HEK293 (cell line): ENCODE data around the gene TTC24.

ENCODE experiments used
- BCL11A ChIP-seq: fragments of 450-650 bp; formaldehyde crosslinking; IDR thresholded peaks from 2 replicates; pipeline ENCODE4 v1.5.1; 2016; ENCODE audit warnings: low read depth, missing biosample characterization, missing genetic modification characterization
- GLI4 ChIP-seq: fragments of 450-650 bp; formaldehyde crosslinking; IDR thresholded peaks from 2 replicates; pipeline ENCODE4 v1.5.1; 2016; ENCODE audit warnings: missing biosample characterization, missing genetic modification characterization
- INSM2 ChIP-seq: fragments of 450-650 bp; formaldehyde crosslinking; IDR thresholded peaks from 2 replicates; pipeline ENCODE4 v1.5.1; 2016; ENCODE audit warnings: missing biosample characterization, missing genetic modification characterization
- OSR2 ChIP-seq: fragments of 450-650 bp; formaldehyde crosslinking; IDR thresholded peaks from 2 replicates; pipeline ENCODE4 v1.5.1; 2016; ENCODE audit warnings: missing biosample characterization, missing genetic modification characterization
- SP3 ChIP-seq: fragments of 450-650 bp; formaldehyde crosslinking; IDR thresholded peaks from 2 replicates; pipeline ENCODE4 v1.5.1; 2016; ENCODE audit warnings: missing biosample characterization, missing genetic modification characterization
- ZBTB49 ChIP-seq: fragments of 450-650 bp; formaldehyde crosslinking; IDR thresholded peaks from 2 replicates; pipeline ENCODE4 v1.5.1; 2016; ENCODE audit warnings: missing biosample characterization, missing genetic modification characterization, low read depth
- ZNF157 ChIP-seq: fragments of 450-650 bp; formaldehyde crosslinking; IDR thresholded peaks from 2 replicates; pipeline ENCODE4 v1.5.1; 2016; ENCODE audit warnings: missing biosample characterization, missing genetic modification characterization
- ZNF223 ChIP-seq: fragments of 450-650 bp; formaldehyde crosslinking; IDR thresholded peaks from 2 replicates; pipeline ENCODE4 v1.5.1; 2016; ENCODE audit warnings: missing biosample characterization, missing genetic modification characterization
- ZNF280C ChIP-seq: fragments of 450-650 bp; formaldehyde crosslinking; IDR thresholded peaks from 2 replicates; pipeline ENCODE4 v1.5.1; 2016; ENCODE audit warnings: missing biosample characterization, missing genetic modification characterization
- ZNF292 ChIP-seq: fragments of 450-650 bp; formaldehyde crosslinking; IDR thresholded peaks from 2 replicates; pipeline ENCODE4 v1.5.1; 2016; ENCODE audit warnings: low read depth, missing biosample characterization, missing genetic modification characterization, borderline replicate concordance
- ZNF362 ChIP-seq: fragments of 450-650 bp; formaldehyde crosslinking; IDR thresholded peaks from 2 replicates; pipeline ENCODE4 v1.5.1; 2016; ENCODE audit warnings: missing biosample characterization, missing genetic modification characterization
- ZNF394 ChIP-seq: fragments of 450-650 bp; formaldehyde crosslinking; IDR thresholded peaks from 2 replicates; pipeline ENCODE4 v1.5.1; 2016; ENCODE audit warnings: missing biosample characterization, missing genetic modification characterization, mild to moderate bottlenecking, moderate library complexity, borderline replicate concordance
- ZNF501 ChIP-seq: fragments of 450-650 bp; formaldehyde crosslinking; IDR thresholded peaks from 2 replicates; pipeline ENCODE4 v1.5.1; 2016; ENCODE audit warnings: missing biosample characterization, missing genetic modification characterization
- ZNF558 ChIP-seq: fragments of 450-650 bp; formaldehyde crosslinking; IDR thresholded peaks from 2 replicates; pipeline ENCODE4 v1.5.1; 2016; ENCODE audit warnings: missing biosample characterization, missing genetic modification characterization
- ZNF560 ChIP-seq: fragments of 450-650 bp; formaldehyde crosslinking; IDR thresholded peaks from 2 replicates; pipeline ENCODE4 v1.5.1; 2017; ENCODE audit warnings: missing biosample characterization, missing genetic modification characterization, borderline replicate concordance
- ZNF596 ChIP-seq: fragments of 450-650 bp; IDR thresholded peaks from 2 replicates; pipeline ENCODE4 v1.5.0; 2018; ENCODE audit warnings: missing biosample characterization, mild to moderate bottlenecking, missing genetic modification characterization, moderate library complexity
- ZNF623 ChIP-seq: fragments of 450-650 bp; formaldehyde crosslinking; IDR thresholded peaks from 2 replicates; pipeline ENCODE4 v1.5.1; 2016; ENCODE audit warnings: missing biosample characterization, missing genetic modification characterization
- ZNF629 ChIP-seq: fragments of 450-650 bp; formaldehyde crosslinking; IDR thresholded peaks from 2 replicates; pipeline ENCODE4 v1.5.1; 2017; ENCODE audit warnings: missing biosample characterization, missing genetic modification characterization
- ZNF692 ChIP-seq: fragments of 450-650 bp; formaldehyde crosslinking; IDR thresholded peaks from 2 replicates; pipeline ENCODE4 v1.5.1; 2016; ENCODE audit warnings: missing biosample characterization, missing genetic modification characterization
- ZNF768 ChIP-seq: fragments of 450-650 bp; formaldehyde crosslinking; IDR thresholded peaks from 2 replicates; pipeline ENCODE4 v1.5.1; 2018; ENCODE audit warnings: missing biosample characterization, mild to moderate bottlenecking, missing genetic modification characterization
- ZNF777 ChIP-seq: fragments of 450-650 bp; formaldehyde crosslinking; IDR thresholded peaks from 2 replicates; pipeline ENCODE4 v1.5.1; 2017; ENCODE audit warnings: missing biosample characterization, missing genetic modification characterization, borderline replicate concordance
- ZNF791 ChIP-seq: fragments of 450-650 bp; formaldehyde crosslinking; IDR thresholded peaks from 2 replicates; pipeline ENCODE4 v1.5.1; 2016; ENCODE audit warnings: missing biosample characterization, missing genetic modification characterization
- TF ChIP-seq, protein P1 (sequence below): fragments of 450-650 bp; formaldehyde crosslinking; IDR thresholded peaks from 2 replicates; pipeline ENCODE4 v1.5.1; 2016; ENCODE audit warnings: missing biosample characterization, missing genetic modification characterization, borderline replicate concordance

The TTC24 gene

DNA sequence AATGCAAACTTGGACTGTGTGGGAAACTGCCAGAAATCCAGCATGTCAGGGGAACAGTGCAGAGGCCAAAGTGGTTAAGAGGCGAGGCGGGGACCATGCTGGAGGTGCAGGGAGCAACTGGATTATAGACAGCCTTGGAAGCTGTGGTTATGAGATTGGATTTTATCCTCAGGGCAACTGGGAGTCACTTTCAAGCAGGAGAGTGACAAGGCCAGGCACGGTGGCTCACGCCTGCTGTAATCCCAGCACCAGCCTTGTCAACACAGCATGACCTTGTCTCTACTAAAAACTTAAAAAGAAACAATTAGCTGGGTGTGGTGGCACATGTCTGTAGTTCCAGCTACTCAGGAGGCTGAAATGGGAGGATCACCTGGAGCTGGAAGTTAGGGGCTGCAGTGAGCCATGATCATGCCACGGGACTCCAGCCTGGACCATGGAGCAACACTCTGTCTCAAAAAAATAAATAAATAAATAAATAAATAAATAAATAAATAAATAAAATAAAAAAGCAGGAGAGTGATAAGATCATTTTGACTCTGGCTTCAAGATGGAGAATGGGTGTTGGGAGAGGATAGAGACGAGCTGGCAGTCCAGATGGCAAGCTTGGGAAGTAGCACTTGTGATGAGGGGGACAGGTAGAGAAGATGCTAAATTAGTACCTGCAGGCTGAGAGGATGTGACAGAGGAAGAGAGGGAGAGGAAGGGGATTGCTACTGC lies 43.2 kb downstream of the TTC24 start (continued):
- TF ChIP-seq ZBTB49: no peak
- peak; percentile 93 for TF ChIP-seq ZNF623 (tag by site-specific recombination)
- peak; percentile 96 for TF ChIP-seq ZNF292 (tag by site-specific recombination)
- TF ChIP-seq ZNF768 (tag by site-specific recombination): no peak
- no peak for TF ChIP-seq ZNF777 (tag by site-specific recombination)
- TF ChIP-seq ZNF394 (tag by site-specific recombination): peak; percentile 100
- TF ChIP-seq, protein P1, sequence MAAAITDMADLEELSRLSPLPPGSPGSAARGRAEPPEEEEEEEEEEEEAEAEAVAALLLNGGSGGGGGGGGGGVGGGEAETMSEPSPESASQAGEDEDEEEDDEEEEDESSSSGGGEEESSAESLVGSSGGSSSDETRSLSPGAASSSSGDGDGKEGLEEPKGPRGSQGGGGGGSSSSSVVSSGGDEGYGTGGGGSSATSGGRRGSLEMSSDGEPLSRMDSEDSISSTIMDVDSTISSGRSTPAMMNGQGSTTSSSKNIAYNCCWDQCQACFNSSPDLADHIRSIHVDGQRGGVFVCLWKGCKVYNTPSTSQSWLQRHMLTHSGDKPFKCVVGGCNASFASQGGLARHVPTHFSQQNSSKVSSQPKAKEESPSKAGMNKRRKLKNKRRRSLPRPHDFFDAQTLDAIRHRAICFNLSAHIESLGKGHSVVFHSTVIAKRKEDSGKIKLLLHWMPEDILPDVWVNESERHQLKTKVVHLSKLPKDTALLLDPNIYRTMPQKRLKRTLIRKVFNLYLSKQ (tag by site-specific recombination): peak; percentile 95; the same call in 1 of the 2 replicates
- TF ChIP-seq ZNF596: no peak
- TF ChIP-seq ZNF280C (tag by site-specific recombination): no peak
- TF ChIP-seq ZNF692 (tag by site-specific recombination): peak; percentile 42; the same call in 1 of the 2 replicates
- peak; percentile 98 for TF ChIP-seq ZNF560 (tag by site-specific recombination)
- no peak for TF ChIP-seq BCL11A
- TF ChIP-seq ZNF558 (tag by site-specific recombination): peak; percentile 92
- peak; percentile 47; the same call in 1 of the 2 replicates for TF ChIP-seq SP3
- TF ChIP-seq INSM2: 0 out of 2 replicates have a peak, but pooled peaks have one; percentile 15
- peak; percentile 84; the same call in 1 of the 2 replicates for TF ChIP-seq ZNF501
- TF ChIP-seq OSR2: 0 out of 2 replicates have a peak, but pooled peaks have one; percentile 73
- TF ChIP-seq ZNF223 (tag by site-specific recombination): 0 out of 2 replicates have a peak, but pooled peaks have one; percentile 25
- TF ChIP-seq ZNF362 (tag by site-specific recombination): 0 out of 2 replicates have a peak, but pooled peaks have one; percentile 18
- TF ChIP-seq ZNF157 (tag by site-specific recombination): no peak
- peak; percentile 87 for TF ChIP-seq ZNF629
- no peak for TF ChIP-seq GLI4 (tag by site-specific recombination)
- peak; percentile 84; the same call in 1 of the 2 replicates for TF ChIP-seq ZNF791 (tag by site-specific recombination)
